GM21528 (cell line): ENCODE measurements around the gene DNAJC1.
"Not testable (repeated sequence)": the region's sequence is repeated elsewhere in the genome, so short reads cannot be mapped to it uniquely, and the experiment has no call there.

Experiments
- ATAC-seq: cut with Tn5 transposase; IDR thresholded peaks from one replicate; pipeline ENCODE4 v1.9.1; 2021; ENCODE audit warnings: mild to moderate bottlenecking, moderate library complexity; ENCODE audit not compliant: unreplicated experiment, low FRiP score

Gene DNAJC1

GRCh38 chr10:21837487-21837886 lies 166.0 kb downstream of the DNAJC1 start:
- ATAC-seq, result not testable (repeated sequence)

- ATAC-seq, result not testable (repeated sequence)
Observed at GRCh38 chr10:21834574-21834973, 169.0 kb downstream of the DNAJC1 start.

GRCh38 chr10:21832821-21833130 lies 170.8 kb downstream of the DNAJC1 start:
- ATAC-seq, result no peak

GRCh38 chr10:21831986-21832820 lies 171.3 kb downstream of the DNAJC1 start:
- ATAC-seq, result no peak

GRCh38 chr10:21830037-21830436 lies 173.5 kb downstream of the DNAJC1 start:
- ATAC-seq, result no peak

- ATAC-seq, result no peak
Observed at GRCh38 chr10:21827308-21827707, 176.2 kb downstream of the DNAJC1 start.

GRCh38 chr10:21826725-21827124 lies 176.8 kb downstream of the DNAJC1 start:
- no peak for ATAC-seq

- no peak for ATAC-seq
Observed at GRCh38 chr10:21825345-21825744, 178.2 kb downstream of the DNAJC1 start.

GRCh38 chr10:21824409-21824808 lies 179.1 kb downstream of the DNAJC1 start:
- ATAC-seq, result no peak

- ATAC-seq, result no peak
Observed at GRCh38 chr10:21823617-21824016, 179.9 kb downstream of the DNAJC1 start.

GRCh38 chr10:21822273-21822672 lies 181.3 kb downstream of the DNAJC1 start:
- ATAC-seq, result not testable (repeated sequence)

- no peak for ATAC-seq
Observed at GRCh38 chr10:21820952-21821351, 182.6 kb downstream of the DNAJC1 start.

- ATAC-seq, result not testable (repeated sequence)
Observed at GRCh38 chr10:21818416-21818815, 185.1 kb downstream of the DNAJC1 start.

GRCh38 chr10:21814866-21815265 lies 188.7 kb downstream of the DNAJC1 start:
- ATAC-seq, result no peak

- ATAC-seq, result no peak
Observed at GRCh38 chr10:21813946-21814345, 189.6 kb downstream of the DNAJC1 start.

GRCh38 chr10:21811245-21811585 lies 192.3 kb downstream of the DNAJC1 start:
- no peak for ATAC-seq

GRCh38 chr10:21810582-21811244 lies 192.8 kb downstream of the DNAJC1 start:
- ATAC-seq, result no peak

GRCh38 chr10:21808550-21808949 lies 195.0 kb downstream of the DNAJC1 start:
- no peak for ATAC-seq

- no peak for ATAC-seq
Observed at GRCh38 chr10:21807180-21807579, 196.3 kb downstream of the DNAJC1 start.

- no peak for ATAC-seq
Observed at GRCh38 chr10:21803374-21803773, 200.2 kb downstream of the DNAJC1 start.

GRCh38 chr10:21801609-21802008 lies 201.9 kb downstream of the DNAJC1 start:
- ATAC-seq, result no peak
